HG02610 (cell line): ENCODE data around the gene ABCG4.

ENCODE experiments used
- ATAC-seq: cut with Tn5 transposase; IDR thresholded peaks from one replicate; pipeline ENCODE4 v1.9.1; 2021; ENCODE audit warnings: mild to moderate bottlenecking, moderate library complexity; ENCODE audit not compliant: unreplicated experiment

Gene ABCG4

DNA sequence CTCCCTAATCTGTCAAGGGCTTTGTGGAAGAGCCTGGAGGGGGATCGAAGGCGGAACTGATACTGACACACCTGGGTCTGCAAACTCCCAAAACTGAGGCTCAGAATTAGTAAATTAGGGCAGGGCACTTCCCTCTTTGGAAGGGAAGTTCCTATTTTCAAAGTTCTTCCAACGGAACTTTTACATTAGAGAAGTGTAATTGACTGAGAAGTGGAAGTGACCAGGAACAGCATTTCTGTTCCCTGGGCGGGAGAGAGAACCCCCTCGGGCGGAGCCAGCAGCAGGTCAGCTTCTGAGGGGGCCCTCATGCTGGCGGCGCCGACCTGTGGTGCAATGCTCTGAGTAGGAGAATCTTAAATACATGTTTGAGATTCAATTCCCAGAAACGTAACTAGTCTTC lies 56.2 kb downstream of the ABCG4 start:
- no peak for ATAC-seq

GRCh38 chr11:119205574-119206510 lies 57.0 kb downstream of the ABCG4 start, which contains the start of gene CBL:
Gene CBL (plus strand): TSS chr11:119206339. CDS start chr11:119206418, 79 bp downstream.
- peak; percentile 81 for ATAC-seq

GRCh38 chr11:119206511-119207414 lies 57.9 kb downstream of the ABCG4 start:
- no peak for ATAC-seq

- no peak for ATAC-seq
Measured at GRCh38 chr11:119207415-119207960, 58.6 kb downstream of the ABCG4 start.

DNA sequence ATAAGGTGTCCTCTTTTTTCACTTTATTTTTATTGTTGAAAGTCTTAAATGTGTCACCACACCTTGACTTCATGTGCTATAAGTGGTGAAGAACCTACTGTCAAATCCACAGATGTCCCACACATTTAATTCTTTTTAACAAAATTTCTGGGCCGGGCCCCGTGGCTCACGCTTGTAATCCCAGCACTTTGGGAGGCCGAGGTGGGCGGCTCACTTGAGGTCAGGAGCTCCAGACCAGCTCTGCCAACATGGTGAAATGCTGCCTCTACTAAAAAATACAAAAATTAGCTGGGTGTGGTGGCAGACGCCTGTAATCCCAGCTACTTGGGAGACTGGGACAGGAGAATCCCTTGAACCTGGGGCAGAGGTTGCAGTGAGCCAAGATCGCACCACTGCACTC lies 60.3 kb downstream of the ABCG4 start:
- ATAC-seq, result no peak

GRCh38 chr11:119210050-119210449 lies 61.2 kb downstream of the ABCG4 start:
- no peak for ATAC-seq
